Measurements from ENCODE around the gene RPS16.

- TF ChIP-seq POLR2AphosphoS5 (IDR thresholded peaks at IDR 0.05; ENCODE audit: low read depth, low read length) (no peak; the same call in 1 of the 2 replicates), SIN3A (IDR thresholded peaks at IDR 0.05; ENCODE audit: borderline replicate concordance, insufficient read depth, low read length) (no peak; the same call in 1 of the 2 replicates), REST (IDR thresholded peaks at IDR 0.05; ENCODE audit: insufficient read depth in 1 of 2, low read depth in 2 of 2, low read length in 2 of 2) (no peak)
Measured at GRCh38 chr19:39412867-39413271, 22.9 kb downstream of the RPS16 start.

Data from PFSK-1 (cell line).